Endothelial cell (in vitro differentiated cells): ENCODE data around the gene CT45A2. TPM values are rescaled to one million over a fixed set of nuclear protein-coding genes. Genes with fewer than 3 reads are reported as not detected.
"Not testable (repeated sequence)": the region's sequence is repeated elsewhere in the genome, so short reads cannot be mapped to it uniquely, and the experiment has no call there.

ENCODE experiments used
- DNase-seq: peaks from one replicate; pipeline ENCODE4 v3.0.0; 2021; ENCODE audit warnings: low spot score
- H3K27ac Mint-ChIP-seq: one replicate; pipeline ENCODE4 v1.8.0; 2021; ENCODE audit warnings: mixed read lengths, inconsistent platforms; ENCODE audit not compliant: unreplicated experiment
- H3K27me3 Mint-ChIP-seq: one replicate; pipeline ENCODE4 v1.8.0; 2021; ENCODE audit warnings: mild to moderate bottlenecking, moderate library complexity, mixed read lengths, inconsistent platforms; ENCODE audit not compliant: unreplicated experiment
- H3K36me3 Mint-ChIP-seq: one replicate; pipeline ENCODE4 v1.8.0; 2021; ENCODE audit warnings: mild to moderate bottlenecking, low read depth, mixed read lengths, inconsistent platforms; ENCODE audit not compliant: unreplicated experiment
- H3K4me1 Mint-ChIP-seq: one replicate; pipeline ENCODE4 v1.8.0; 2021; ENCODE audit warnings: mild to moderate bottlenecking, mixed read lengths, inconsistent platforms; ENCODE audit not compliant: unreplicated experiment
- H3K4me3 Mint-ChIP-seq: one replicate; pipeline ENCODE4 v1.8.0; 2021; ENCODE audit warnings: mild to moderate bottlenecking, mixed read lengths, inconsistent platforms; ENCODE audit not compliant: unreplicated experiment
- H3K9me3 Mint-ChIP-seq: one replicate; pipeline ENCODE4 v1.8.0; 2021; ENCODE audit warnings: mixed read lengths, inconsistent platforms; ENCODE audit not compliant: unreplicated experiment
- long read RNA-seq: library from polyadenylated mRNA; unstranded; transcript quantifications from one replicate; pipeline ENCODE4 v2.0.0, GENCODE V29; 2020; ENCODE audit not compliant: unreplicated experiment
- total RNA-seq: library from RNA; stranded (reverse); fragmentation: NEBNext Ultra II Directional; extraction: Animal tissue kit (Norgen Biotek cat#: 25700); gene quantifications from one replicate; pipeline ENCODE4 v1.2.1, GENCODE V29; 2021; ENCODE audit not compliant: unreplicated experiment

CT45A2 gene, protein sequence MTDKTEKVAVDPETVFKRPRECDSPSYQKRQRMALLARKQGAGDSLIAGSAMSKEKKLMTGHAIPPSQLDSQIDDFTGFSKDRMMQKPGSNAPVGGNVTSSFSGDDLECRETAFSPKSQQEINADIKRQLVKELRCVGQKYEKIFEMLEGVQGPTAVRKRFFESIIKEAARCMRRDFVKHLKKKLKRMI
- total RNA-seq, result not detected
- long read RNA-seq, result 0 reads

GRCh38 chrX:135819912-135820311 is at the start of gene CT45A2:
Gene CT45A2, minus strand, starts transcription at chrX:135820012. Its CDS starts 3,747 bp downstream, at chrX:135816265.
- H3K36me3 Mint-ChIP-seq, H3K27ac Mint-ChIP-seq, H3K27me3 Mint-ChIP-seq, H3K9me3 Mint-ChIP-seq, H3K4me3 Mint-ChIP-seq, H3K4me1 Mint-ChIP-seq, DNase-seq: not testable (repeated sequence)

DNA sequence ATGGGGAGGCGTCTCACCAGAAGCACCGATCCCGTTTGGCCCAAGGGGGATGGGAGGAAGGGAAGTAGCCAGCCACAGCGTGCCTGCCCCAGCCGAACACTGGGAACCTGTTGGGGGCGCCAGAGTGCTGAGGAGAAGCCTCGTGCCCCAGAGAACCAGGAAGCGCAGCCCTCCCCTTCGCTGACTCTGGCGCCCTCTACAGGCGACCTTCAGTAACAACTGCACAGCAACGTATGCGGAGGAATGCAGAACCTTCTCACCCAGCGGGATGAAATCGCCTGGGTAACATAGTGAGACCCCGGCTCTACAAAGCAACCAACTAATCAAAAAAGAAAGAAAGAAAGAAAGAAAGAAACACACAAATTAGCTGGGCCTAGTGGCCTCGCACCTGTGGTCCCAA is 34.6 kb upstream of the CT45A2 start, which contains the start of gene CT45A8:
TSS of gene CT45A8 (minus strand) at position 101 of the 400 bp plus-strand sequence. CDS start 3,755 bp downstream, outside the sequence.
- H3K27ac Mint-ChIP-seq, H3K36me3 Mint-ChIP-seq, H3K4me1 Mint-ChIP-seq, DNase-seq, H3K9me3 Mint-ChIP-seq, H3K4me3 Mint-ChIP-seq, H3K27me3 Mint-ChIP-seq: not testable (repeated sequence)

DNA sequence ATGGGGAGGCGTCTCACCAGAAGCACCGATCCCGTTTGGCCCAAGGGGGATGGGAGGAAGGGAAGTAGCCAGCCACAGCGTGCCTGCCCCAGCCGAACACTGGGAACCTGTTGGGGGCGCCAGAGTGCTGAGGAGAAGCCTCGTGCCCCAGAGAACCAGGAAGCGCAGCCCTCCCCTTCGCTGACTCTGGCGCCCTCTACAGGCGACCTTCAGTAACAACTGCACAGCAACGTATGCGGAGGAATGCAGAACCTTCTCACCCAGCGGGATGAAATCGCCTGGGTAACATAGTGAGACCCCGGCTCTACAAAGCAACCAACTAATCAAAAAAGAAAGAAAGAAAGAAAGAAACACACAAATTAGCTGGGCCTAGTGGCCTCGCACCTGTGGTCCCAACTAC is 17.4 kb upstream of the CT45A2 start, which contains the start of gene CT45A7:
TSS of gene CT45A7 (minus strand) at position 101 of the 400 bp plus-strand sequence. CDS start 3,747 bp downstream, outside the sequence.
- not testable (repeated sequence) for H3K27ac Mint-ChIP-seq, DNase-seq, H3K9me3 Mint-ChIP-seq, H3K4me1 Mint-ChIP-seq, H3K36me3 Mint-ChIP-seq, H3K27me3 Mint-ChIP-seq, H3K4me3 Mint-ChIP-seq

- not testable (repeated sequence) for H3K9me3 Mint-ChIP-seq, H3K4me3 Mint-ChIP-seq
Observed at GRCh38 chrX:135802687-135803086, 17.1 kb downstream of the CT45A2 start, which contains the start of gene CT45A6. Gene CT45A6, minus strand, starts transcription at chrX:135802787. Its CDS starts 3,794 bp downstream, at chrX:135798993.

DNA sequence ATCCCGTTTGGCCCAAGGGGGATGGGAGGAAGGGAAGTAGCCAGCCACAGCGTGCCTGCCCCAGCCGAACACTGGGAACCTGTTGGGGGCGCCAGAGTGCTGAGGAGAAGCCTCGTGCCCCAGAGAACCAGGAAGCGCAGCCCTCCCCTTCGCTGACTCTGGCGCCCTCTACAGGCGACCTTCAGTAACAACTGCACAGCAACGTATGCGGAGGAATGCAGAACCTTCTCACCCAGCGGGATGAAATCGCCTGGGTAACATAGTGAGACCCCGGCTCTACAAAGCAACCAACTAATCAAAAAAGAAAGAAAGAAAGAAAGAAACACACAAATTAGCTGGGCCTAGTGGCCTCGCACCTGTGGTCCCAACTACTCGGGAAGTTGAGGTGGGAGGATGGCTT is 34.4 kb downstream of the CT45A2 start, which contains the start of gene CT45A5:
TSS of gene CT45A5 (minus strand) at position 101 of the 400 bp plus-strand sequence. CDS start 3,774 bp downstream, outside the sequence.
- not testable (repeated sequence) for H3K4me3 Mint-ChIP-seq, H3K36me3 Mint-ChIP-seq, DNase-seq, H3K4me1 Mint-ChIP-seq, H3K27me3 Mint-ChIP-seq, H3K27ac Mint-ChIP-seq, H3K9me3 Mint-ChIP-seq

More at GRCh38 chrX:135802687-135803086, 17.1 kb downstream of the CT45A2 start, which contains the start of gene CT45A6:
- not testable (repeated sequence) for DNase-seq, H3K36me3 Mint-ChIP-seq, H3K4me1 Mint-ChIP-seq, H3K27me3 Mint-ChIP-seq, H3K27ac Mint-ChIP-seq

- not testable (repeated sequence) for H3K27me3 Mint-ChIP-seq, H3K9me3 Mint-ChIP-seq, H3K4me1 Mint-ChIP-seq, H3K36me3 Mint-ChIP-seq, H3K27ac Mint-ChIP-seq, H3K4me3 Mint-ChIP-seq, DNase-seq
Observed at GRCh38 chrX:135768091-135768490, 51.7 kb downstream of the CT45A2 start, which contains the start of gene CT45A3. Gene CT45A3, minus strand, starts transcription at chrX:135768191. Its CDS starts 3,747 bp downstream, at chrX:135764444.

Other genes starting within 250 kb of the CT45A2 start
- gene CT45A1, start 106.4 kb downstream of the CT45A2 start, total RNA-seq, result not detected
- not detected for gene CT45A3, start 51.8 kb downstream of the CT45A2 start, total RNA-seq
- gene CT45A5, start 34.5 kb downstream of the CT45A2 start, total RNA-seq, result not detected
- gene CT45A6, start 17.2 kb downstream of the CT45A2 start, total RNA-seq, result not detected
- gene CT45A7, start 17.3 kb upstream of the CT45A2 start, total RNA-seq, result not detected
- gene CT45A8, start 34.5 kb upstream of the CT45A2 start, total RNA-seq, result not detected
- not detected for gene CT45A9, start 51.8 kb upstream of the CT45A2 start, total RNA-seq
- not detected for gene CT45A10, start 73.4 kb upstream of the CT45A2 start, total RNA-seq
- 0.15 TPM for gene SAGE1, start 73.7 kb upstream of the CT45A2 start, total RNA-seq
- 18.2 TPM for gene MMGT1, start 154.0 kb upstream of the CT45A2 start, total RNA-seq
- gene SLC9A6, start 165.4 kb upstream of the CT45A2 start, total RNA-seq, result 12.2 TPM